Hepatic stellate cell (primary cell): ENCODE results near the gene LIMK2.
A peak's percentile ranks its signal among the peaks of the same experiment; 100 is the strongest.
"Not testable (repeated sequence)": the region's sequence is repeated elsewhere in the genome, so short reads cannot be mapped to it uniquely, and the experiment has no call there.

Experiments used
- DNase-seq: peaks from one replicate; pipeline ENCODE4 v3.0.0; 2011; ENCODE audit warnings: low spot score

Gene LIMK2

DNA sequence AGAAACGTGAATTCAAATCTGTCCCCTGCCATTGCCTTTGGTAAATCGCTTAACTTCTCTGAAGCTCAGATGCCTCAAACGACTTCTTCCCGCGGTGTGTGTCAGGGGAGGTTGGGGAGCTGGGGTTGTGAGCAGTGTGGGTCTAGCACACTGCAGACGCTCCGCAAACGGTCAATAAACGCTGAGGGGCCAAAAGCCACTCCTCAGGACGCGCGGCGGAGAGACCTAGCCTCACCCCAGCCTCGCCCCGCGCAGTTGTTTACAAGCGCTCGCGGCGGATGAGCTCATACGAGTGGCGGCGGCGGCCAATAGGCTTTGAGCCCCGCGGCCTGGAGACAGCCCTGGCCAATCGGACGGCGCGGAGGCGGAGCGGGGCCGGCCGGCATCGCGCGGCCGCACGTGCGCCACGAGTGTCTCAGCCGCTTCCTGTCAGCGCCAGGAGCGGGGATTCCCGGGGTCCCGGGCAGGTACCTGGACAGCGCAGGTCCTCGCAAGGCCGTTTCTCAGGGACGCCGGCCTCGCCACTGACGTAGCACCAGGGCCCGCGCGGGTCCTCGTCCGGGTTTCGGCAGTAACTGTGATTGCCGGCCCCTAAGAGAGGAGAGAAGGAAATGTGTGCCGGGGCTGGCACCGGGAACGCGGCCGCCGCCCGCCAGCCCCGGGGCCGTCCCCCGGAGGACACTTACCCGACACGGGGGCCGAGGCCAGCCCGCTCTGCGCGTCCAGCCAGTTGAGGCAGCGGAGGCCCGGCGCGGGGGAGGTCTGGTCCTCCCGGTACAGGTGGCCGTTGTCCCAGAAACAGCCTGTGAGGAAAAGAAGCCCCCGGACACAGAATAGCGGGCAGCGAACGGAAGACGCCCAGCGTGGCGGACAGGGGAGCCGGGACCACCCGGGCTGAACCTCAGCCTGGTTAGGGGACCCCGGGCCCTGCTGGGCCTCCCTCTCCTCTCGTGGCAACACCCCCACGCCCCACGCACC is 78.7 kb downstream of the LIMK2 start:
- DNase-seq = peak; percentile 98

GRCh38 chr22:31291481-31292235 is 79.6 kb downstream of the LIMK2 start:
- peak; percentile 47 for DNase-seq

DNA sequence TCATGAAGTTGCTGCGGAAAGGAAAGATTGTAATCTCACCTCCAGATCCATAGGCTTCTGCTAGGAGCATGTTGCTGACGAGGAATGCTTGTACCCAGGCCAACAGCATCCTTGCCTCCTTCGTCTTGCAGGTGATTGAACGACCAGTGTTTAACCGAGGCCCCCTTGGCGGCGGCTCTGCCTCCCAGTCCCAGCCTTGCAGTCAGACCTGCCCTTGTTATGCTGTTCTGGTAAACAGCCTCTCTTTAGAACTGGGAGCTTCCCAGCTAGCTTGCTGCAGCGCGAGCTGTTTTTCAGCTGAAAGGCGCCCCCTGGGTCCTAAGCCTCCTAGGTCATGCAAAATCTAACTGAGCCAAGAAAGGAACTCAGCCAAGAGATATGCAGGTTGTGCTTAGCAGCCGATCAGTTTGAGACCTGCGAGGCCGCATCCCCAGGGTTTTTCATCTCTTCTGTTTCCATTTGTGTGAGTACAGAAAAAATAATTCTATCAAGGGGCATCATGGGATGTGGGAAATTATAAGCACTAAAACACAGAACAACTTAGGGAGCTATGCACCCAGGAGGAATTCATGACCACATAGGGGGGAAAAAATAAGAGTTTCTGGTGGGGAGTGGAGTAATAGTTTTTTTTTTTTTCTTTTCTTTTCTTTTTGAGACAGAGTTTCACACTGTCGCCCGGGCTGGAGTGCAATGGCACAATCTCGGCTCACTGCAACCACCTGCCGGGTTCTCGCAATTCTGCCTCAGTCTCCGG is 80.3 kb downstream of the LIMK2 start, which contains the start of gene PIK3IP1:
Gene PIK3IP1, minus strand, starts transcription at position 253 of the 754 bp plus-strand sequence. Its CDS starts 144 bp downstream, at position 109.
- DNase-seq = peak; percentile 85

GRCh38 chr22:31295360-31295759 is 83.3 kb downstream of the LIMK2 start:
- DNase-seq = no peak

DNA sequence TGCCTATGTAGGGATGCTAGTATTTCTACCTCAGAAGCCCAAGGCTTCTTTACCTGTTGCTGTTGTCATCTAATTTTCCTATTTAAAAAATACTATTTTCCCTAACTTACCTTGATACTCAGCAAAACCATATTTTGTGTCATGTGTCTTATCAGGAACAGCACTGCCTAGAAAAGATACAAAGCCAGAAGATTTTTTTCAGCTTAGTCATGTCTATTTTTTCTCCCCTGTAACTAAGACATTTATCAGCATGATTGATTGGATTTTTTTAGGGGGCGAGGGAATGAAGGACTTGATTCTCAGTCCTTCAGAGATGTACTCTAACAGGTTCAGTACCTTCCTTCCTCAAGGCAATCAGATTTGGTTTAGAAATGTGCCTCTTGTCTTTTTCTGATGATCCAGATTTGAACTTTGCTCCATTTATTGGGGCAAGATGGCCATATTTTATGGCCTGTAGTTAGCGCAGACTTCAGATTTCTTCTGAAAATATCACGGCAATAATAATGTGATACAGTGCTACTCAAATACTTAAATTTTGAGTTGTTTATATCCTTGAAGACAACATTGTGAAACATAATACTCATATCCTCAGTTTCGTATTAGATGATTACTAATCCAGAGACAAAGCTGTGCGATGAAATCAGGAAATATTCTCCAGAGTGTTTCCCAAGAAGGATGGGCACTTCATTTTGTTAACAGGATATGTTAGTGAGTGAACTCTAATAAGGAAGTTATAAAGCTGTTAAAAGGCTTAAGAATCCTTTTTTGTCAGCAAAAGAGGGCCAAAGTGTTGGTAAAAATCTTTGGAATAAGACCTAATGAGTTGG is 83.9 kb downstream of the LIMK2 start:
- DNase-seq = no peak

- DNase-seq = no peak
Observed at GRCh38 chr22:31300896-31301295, 88.8 kb downstream of the LIMK2 start.

DNA sequence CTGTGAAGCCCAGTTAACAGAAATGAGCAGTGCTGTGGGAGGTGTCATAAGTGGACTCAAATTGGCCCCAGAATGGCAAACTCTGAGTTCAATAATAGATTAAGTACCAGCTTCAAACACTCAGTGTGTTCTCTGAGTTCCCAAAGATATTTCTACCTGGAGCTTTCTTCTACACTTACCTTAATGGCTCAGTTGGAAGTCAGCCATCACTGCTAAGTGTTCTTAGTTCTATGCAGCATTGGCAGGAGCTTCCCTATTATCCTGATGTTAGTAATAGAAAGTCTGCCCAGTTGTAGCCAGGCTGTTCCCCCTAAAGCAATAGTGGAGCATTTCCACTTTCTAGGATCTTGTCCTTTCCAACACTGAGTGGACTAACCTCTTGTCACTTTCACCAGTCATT is 89.9 kb downstream of the LIMK2 start:
- DNase-seq = no peak

- no peak for DNase-seq
Observed at GRCh38 chr22:31302537-31302936, 90.4 kb downstream of the LIMK2 start.

GRCh38 chr22:31305194-31305593 is 93.1 kb downstream of the LIMK2 start:
- DNase-seq = no peak

GRCh38 chr22:31308181-31308580 is 96.1 kb downstream of the LIMK2 start:
- DNase-seq = no peak

DNA sequence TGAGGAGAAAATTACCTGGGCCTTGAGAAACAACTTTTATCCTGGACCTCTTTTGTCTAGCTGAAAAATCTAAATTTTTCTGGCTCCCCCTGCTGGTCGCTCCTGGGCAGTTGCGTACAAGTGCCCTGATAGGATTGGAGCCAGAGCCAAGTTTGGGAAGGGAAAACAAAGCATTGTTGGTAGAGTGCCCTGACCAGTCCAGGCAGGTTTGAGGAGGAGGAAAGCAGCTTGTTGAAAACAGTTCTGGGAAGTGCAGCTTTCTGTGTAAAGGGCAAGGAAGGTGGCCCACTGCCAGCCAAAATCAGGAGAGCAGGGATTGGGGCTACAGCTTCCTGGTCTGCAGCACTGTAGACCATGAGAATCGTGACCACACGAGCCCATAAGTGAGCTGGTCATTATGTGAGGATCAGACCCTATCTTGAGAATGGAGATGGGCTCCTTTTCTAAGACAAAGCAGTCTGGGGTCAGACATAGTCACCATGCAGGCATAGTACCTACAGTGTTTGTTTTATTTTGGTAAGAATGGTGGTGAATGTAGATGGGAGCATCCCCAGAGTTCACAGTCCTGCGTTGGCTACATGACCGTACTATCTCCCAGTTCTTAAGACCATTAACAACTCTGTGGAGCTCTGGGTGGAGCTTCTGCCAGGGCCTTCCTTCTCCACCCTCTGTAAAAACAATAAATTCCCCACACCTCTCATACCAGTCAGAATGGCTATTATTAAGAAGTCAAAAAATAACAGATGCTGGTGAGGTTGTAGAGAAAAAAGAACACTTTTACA is 101.5 kb downstream of the LIMK2 start:
- DNase-seq = peak; percentile 75

GRCh38 chr22:31314220-31314619 is 102.1 kb downstream of the LIMK2 start:
- not testable (repeated sequence) for DNase-seq

DNA sequence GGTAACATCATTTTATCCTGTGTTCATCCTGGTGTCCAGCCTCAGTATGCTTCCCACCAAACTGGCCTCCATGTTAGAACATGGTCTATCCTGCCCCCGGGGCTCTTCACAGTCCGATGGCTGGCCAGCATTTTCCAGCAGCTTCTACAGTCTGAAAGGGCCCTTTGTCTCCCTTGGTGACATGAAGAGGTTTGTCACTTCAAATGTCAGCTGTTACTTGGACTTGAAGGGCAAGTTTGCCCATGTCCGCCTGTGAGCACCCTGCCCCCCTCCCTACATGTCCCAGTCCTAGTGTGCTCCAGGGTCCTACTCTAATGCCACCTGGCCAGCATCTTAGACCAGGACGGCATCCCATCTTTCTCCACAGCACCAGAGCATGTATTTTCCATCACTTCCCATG is 109.3 kb downstream of the LIMK2 start:
- no peak for DNase-seq

- no peak for DNase-seq
Observed at GRCh38 chr22:31323578-31324550, 111.8 kb downstream of the LIMK2 start.

DNA sequence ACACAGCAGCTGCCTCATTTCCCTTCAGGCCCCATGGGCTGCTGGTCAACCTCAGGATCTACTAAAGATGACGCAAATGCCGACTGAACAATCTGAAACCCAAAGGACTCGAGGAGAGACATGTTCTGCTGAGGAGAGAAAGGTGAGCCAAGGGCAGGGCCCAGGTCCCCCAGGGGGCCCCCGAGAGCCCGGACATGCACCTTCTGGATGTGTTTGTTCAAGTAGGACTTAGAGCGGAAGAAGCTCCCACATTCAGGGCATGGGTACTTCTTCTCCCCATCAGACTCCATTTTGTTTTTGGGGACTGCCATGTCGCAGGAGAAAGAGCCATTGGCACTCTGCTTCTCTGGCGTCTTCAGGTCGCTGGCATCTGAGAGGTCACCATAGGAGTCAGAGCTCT is 114.8 kb downstream of the LIMK2 start:
- no peak for DNase-seq

GRCh38 chr22:31327806-31328543 is 115.9 kb downstream of the LIMK2 start:
- no peak for DNase-seq

- DNase-seq = no peak
Observed at GRCh38 chr22:31328544-31328960, 116.5 kb downstream of the LIMK2 start.

DNA sequence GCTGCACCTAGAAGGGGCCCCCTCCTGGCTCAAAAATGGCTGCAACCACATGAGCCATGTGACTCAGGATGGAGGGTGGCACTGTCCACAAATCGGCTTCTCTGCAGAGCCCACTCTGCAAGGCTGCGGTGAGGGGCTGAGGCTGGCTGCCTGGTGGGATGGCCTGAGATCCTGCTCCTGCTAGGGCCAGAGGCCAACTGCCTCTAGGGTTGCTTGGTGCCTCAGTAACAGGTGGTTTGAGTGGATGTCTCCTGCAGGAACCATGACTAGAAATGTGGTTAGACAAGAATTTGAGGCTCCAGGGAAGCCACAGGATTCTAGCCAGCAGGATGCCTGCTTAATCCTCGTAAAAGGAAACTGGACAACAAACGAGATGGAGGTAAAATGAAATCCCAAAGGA is 116.9 kb downstream of the LIMK2 start:
- DNase-seq = no peak
